ENCODE data around the gene NARF. TPM values are rescaled to one million over a fixed set of nuclear protein-coding genes. Genes with fewer than 3 reads are reported as not detected.

The NARF gene
- total RNA-seq, 5 donors from 2014 or later (not counting 1 experiment from before 2014, with no cell fraction given), result 85.7 to 113 (median 101) TPM

- Mint-ChIP-seq H3K27ac (no peak overlapping the region), H3K9me3 (no peaks in the 10 kb centered on the region), H3K4me3 (no peak overlapping the region), H3K27me3 (no peaks in the 10 kb centered on the region), H3K36me3 (peaks cover 62% of the 10 kb centered on the region), H3K4me1 (peaks cover 13 to 24% (median 15%) of the 10 kb centered on the region in 3 donors)
- H3K9me3 ChIP-seq, result no peaks in the 10 kb centered on the region
- ChIA-PET CTCF (no interaction called here), POLR2A (no interaction called here)
- DNase-seq (no peak), ATAC-seq (replicated peaks in 1 of 4) (no peak)
- peaks cover 2 to 21% of the 10 kb centered on the region in 2 experiments for H3K4me1 ChIP-seq (ENCODE audit: control insufficient read depth in 1 of 2, extremely low read depth in 1 of 2, insufficient read depth in 2 of 2, low read length in 2 of 2)
- no peak overlapping the region for H3K27ac ChIP-seq (ENCODE audit: low read length)
- H3K4me3 ChIP-seq (ENCODE audit: control insufficient read depth in 1 of 2, extremely low read depth in 1 of 2, low read length in 1 of 2), result no peak overlapping the region
- peaks cover 24 to 77% of the 10 kb centered on the region in 2 donors for H3K36me3 ChIP-seq (ENCODE audit: control insufficient read depth in 2 of 2, extremely low read depth in 1 of 2, insufficient read depth in 1 of 2, low read length in 1 of 2)
- no peaks in the 10 kb centered on the region for H3K27me3 ChIP-seq (replicated peaks in 1 of 2; ENCODE audit: control insufficient read depth in 2 of 2, extremely low read depth in 1 of 2, insufficient read depth in 2 of 2, low read length in 1 of 2)
- 99% methylated on average over 10 of the region's 11 CpGs for WGBS (ENCODE audit: insufficient coverage)
These were observed 6.0 kb downstream of the NARF start for GRCh38 chr17:82464567-82464929.

GRCh38 chr17:82465023-82465603 lies 6.6 kb downstream of the NARF start:
- H3K27ac ChIP-seq (ENCODE audit: low read length), result no peak overlapping the region

GRCh38 chr17:82468692-82469091 lies 10.2 kb downstream of the NARF start:
- Mint-ChIP-seq H3K4me3 (no peak overlapping the region), H3K27ac (no peak overlapping the region), H3K9me3 (no peaks in the 10 kb centered on the region), H3K36me3 (peaks cover 47% of the 10 kb centered on the region), H3K4me1 (peaks cover 0 to 5% (median 3%) of the 10 kb centered on the region in 3 donors), H3K27me3 (no peaks in the 10 kb centered on the region)
- H3K36me3 ChIP-seq (ENCODE audit: control insufficient read depth in 2 of 2, extremely low read depth in 1 of 2, insufficient read depth in 1 of 2, low read length in 1 of 2), result peaks cover 28 to 59% of the 10 kb centered on the region in 2 donors
- ATAC-seq (replicated peaks in 1 of 4) (no peak), DNase-seq (no peak)
- H3K9me3 ChIP-seq, result no peaks in the 10 kb centered on the region
- H3K4me3 ChIP-seq (ENCODE audit: control insufficient read depth in 1 of 2, extremely low read depth in 1 of 2, low read length in 1 of 2), result no peak overlapping the region
- peaks cover 0 to 2% of the 10 kb centered on the region in 2 experiments for H3K4me1 ChIP-seq (ENCODE audit: control insufficient read depth in 1 of 2, extremely low read depth in 1 of 2, insufficient read depth in 2 of 2, low read length in 2 of 2)
- no peaks in the 10 kb centered on the region for H3K27me3 ChIP-seq (replicated peaks in 1 of 2; ENCODE audit: control insufficient read depth in 2 of 2, extremely low read depth in 1 of 2, insufficient read depth in 2 of 2, low read length in 1 of 2)
- POLR2A ChIA-PET, result no interaction called here
- WGBS (ENCODE audit: insufficient coverage), result 100% methylated on average over 7 of the region's 7 CpGs
- H3K27ac ChIP-seq (ENCODE audit: low read length), result no peak overlapping the region
- CTCF ChIA-PET, result no interaction called here

More at GRCh38 chr17:82465023-82465603, 6.6 kb downstream of the NARF start:
- H3K4me3 Mint-ChIP-seq, result no peak overlapping the region
- ChIA-PET POLR2A (no interaction called here), CTCF (no interaction called here)
- no peak overlapping the region for H3K27ac Mint-ChIP-seq
- Histone ChIP-seq H3K27me3 (replicated peaks in 1 of 2; ENCODE audit: control insufficient read depth in 2 of 2, extremely low read depth in 1 of 2, insufficient read depth in 2 of 2, low read length in 1 of 2) (no peaks in the 10 kb centered on the region), H3K9me3 (no peaks in the 10 kb centered on the region), H3K4me3 (ENCODE audit: control insufficient read depth in 1 of 2, extremely low read depth in 1 of 2, low read length in 1 of 2) (no peak overlapping the region), H3K4me1 (ENCODE audit: control insufficient read depth in 1 of 2, extremely low read depth in 1 of 2, insufficient read depth in 2 of 2, low read length in 2 of 2) (peaks cover 0 to 16% of the 10 kb centered on the region in 2 experiments), H3K36me3 (ENCODE audit: control insufficient read depth in 2 of 2, extremely low read depth in 1 of 2, insufficient read depth in 1 of 2, low read length in 1 of 2) (peaks cover 30 to 81% of the 10 kb centered on the region in 2 donors)
- ATAC-seq (replicated peaks in 1 of 4) (no peak), DNase-seq (no peak)
- no peaks in the 10 kb centered on the region for H3K9me3 Mint-ChIP-seq
- WGBS (ENCODE audit: insufficient coverage), result 75% methylated on average over 1 of the region's 7 CpGs
- H3K27me3 Mint-ChIP-seq, result no peaks in the 10 kb centered on the region
- H3K36me3 Mint-ChIP-seq, result peaks cover 65% of the 10 kb centered on the region
- H3K4me1 Mint-ChIP-seq, result peaks cover 13 to 22% (median 13%) of the 10 kb centered on the region in 3 donors

GRCh38 chr17:82470065-82470464 lies 11.5 kb downstream of the NARF start:
- Histone ChIP-seq H3K9me3 (no peaks in the 10 kb centered on the region), H3K4me1 (ENCODE audit: control insufficient read depth in 1 of 2, extremely low read depth in 1 of 2, insufficient read depth in 2 of 2, low read length in 2 of 2) (no peaks in the 10 kb centered on the region), H3K36me3 (ENCODE audit: control insufficient read depth in 2 of 2, extremely low read depth in 1 of 2, insufficient read depth in 1 of 2, low read length in 1 of 2) (peaks cover 20 to 59% of the 10 kb centered on the region in 2 donors), H3K27me3 (replicated peaks in 1 of 2; ENCODE audit: control insufficient read depth in 2 of 2, extremely low read depth in 1 of 2, insufficient read depth in 2 of 2, low read length in 1 of 2) (no peaks in the 10 kb centered on the region), H3K27ac (ENCODE audit: low read length) (no peak overlapping the region), H3K4me3 (ENCODE audit: control insufficient read depth in 1 of 2, extremely low read depth in 1 of 2, low read length in 1 of 2) (no peak overlapping the region)
- no peaks in the 10 kb centered on the region for H3K9me3 Mint-ChIP-seq
- ChIA-PET POLR2A (no interaction called here), CTCF (interaction anchor here in 1 of 2 donors (0.7 kb wide), 1 partner anchor 45 kb away, joined by 3 read pairs; no protein-coding TSS in a partner anchor)
- H3K36me3 Mint-ChIP-seq, result peaks cover 42% of the 10 kb centered on the region
- ATAC-seq (replicated peaks in 1 of 4), result no peak
- peaks cover 0 to 5% (median 3%) of the 10 kb centered on the region in 3 donors for H3K4me1 Mint-ChIP-seq
- H3K4me3 Mint-ChIP-seq, result no peak overlapping the region
- H3K27ac Mint-ChIP-seq, result no peak overlapping the region
- WGBS (ENCODE audit: insufficient coverage), result 100% methylated on average over 2 of the region's 7 CpGs
- no peaks in the 10 kb centered on the region for H3K27me3 Mint-ChIP-seq
- DNase-seq, result no peak

- Mint-ChIP-seq H3K9me3 (no peaks in the 10 kb centered on the region), H3K27ac (no peak overlapping the region), H3K36me3 (peaks cover 32% of the 10 kb centered on the region), H3K4me3 (no peak overlapping the region), H3K4me1 (peaks cover 0 to 9% (median 5%) of the 10 kb centered on the region in 3 donors), H3K27me3 (no peaks in the 10 kb centered on the region)
- H3K4me1 ChIP-seq (ENCODE audit: control insufficient read depth in 1 of 2, extremely low read depth in 1 of 2, insufficient read depth in 2 of 2, low read length in 2 of 2), result no peaks in the 10 kb centered on the region
- DNase-seq (no peak), ATAC-seq (replicated peaks in 1 of 4) (no peak)
- WGBS (ENCODE audit: insufficient coverage), result 100% methylated on average over 4 of the region's 11 CpGs
- ChIA-PET CTCF (no interaction called here), POLR2A (interaction anchor here in 1 of 2 donors (0.6 kb wide), 1 partner anchor 17 kb away, joined by 4 read pairs; no protein-coding TSS in a partner anchor)
- H3K27me3 ChIP-seq (replicated peaks in 1 of 2; ENCODE audit: control insufficient read depth in 2 of 2, extremely low read depth in 1 of 2, insufficient read depth in 2 of 2, low read length in 1 of 2), result no peaks in the 10 kb centered on the region
- H3K36me3 ChIP-seq (ENCODE audit: control insufficient read depth in 2 of 2, extremely low read depth in 1 of 2, insufficient read depth in 1 of 2, low read length in 1 of 2), result peaks cover 16 to 44% of the 10 kb centered on the region in 2 donors
- H3K4me3 ChIP-seq (ENCODE audit: control insufficient read depth in 1 of 2, extremely low read depth in 1 of 2, low read length in 1 of 2), result no peak overlapping the region
- H3K27ac ChIP-seq (ENCODE audit: low read length), result no peak overlapping the region
- no peaks in the 10 kb centered on the region for H3K9me3 ChIP-seq
These were observed 15.9 kb downstream of the NARF start for GRCh38 chr17:82474223-82475010.

- Mint-ChIP-seq H3K4me3 (no peak overlapping the region), H3K4me1 (peaks cover 0 to 9% (median 3%) of the 10 kb centered on the region in 3 donors), H3K27ac (no peak overlapping the region), H3K9me3 (no peaks in the 10 kb centered on the region), H3K36me3 (peaks cover 33% of the 10 kb centered on the region), H3K27me3 (no peaks in the 10 kb centered on the region)
- POLR2A ChIA-PET, result interaction anchor here in 1 of 2 donors (0.6 kb wide), 1 partner anchor 16 kb away, joined by 4 read pairs; no protein-coding TSS in a partner anchor
- Histone ChIP-seq H3K4me1 (ENCODE audit: control insufficient read depth in 1 of 2, extremely low read depth in 1 of 2, insufficient read depth in 2 of 2, low read length in 2 of 2) (no peaks in the 10 kb centered on the region), H3K36me3 (ENCODE audit: control insufficient read depth in 2 of 2, extremely low read depth in 1 of 2, insufficient read depth in 1 of 2, low read length in 1 of 2) (peaks cover 16 to 48% of the 10 kb centered on the region in 2 donors), H3K27me3 (replicated peaks in 1 of 2; ENCODE audit: control insufficient read depth in 2 of 2, extremely low read depth in 1 of 2, insufficient read depth in 2 of 2, low read length in 1 of 2) (no peaks in the 10 kb centered on the region), H3K4me3 (ENCODE audit: control insufficient read depth in 1 of 2, extremely low read depth in 1 of 2, low read length in 1 of 2) (no peak overlapping the region), H3K27ac (ENCODE audit: low read length) (no peak overlapping the region), H3K9me3 (no peaks in the 10 kb centered on the region)
- no peak for DNase-seq
- CTCF ChIA-PET, result no interaction called here
- no peak for ATAC-seq (replicated peaks in 1 of 4)
- 100% methylated on average over 1 of the region's 8 CpGs for WGBS (ENCODE audit: insufficient coverage)
These were observed 16.9 kb downstream of the NARF start for GRCh38 chr17:82475458-82475857.
